DOHH2 (cell line): ENCODE results near the gene MYH6.

Experiments used
- H3F3A ChIP-seq: fragments of 200-600 bp; sonication (generic), shearing (Covaris generic); 2 replicates; pipeline ENCODE4 v1.6.0; 2016; ENCODE audit warnings: antibody characterized with exemption, mild to moderate bottlenecking; ENCODE audit not compliant: control insufficient read depth, insufficient read depth
- H3K27ac ChIP-seq: fragments of 200-600 bp; sonication (generic); 2 replicates; pipeline ENCODE4 v1.5.1; 2014; ENCODE audit warnings: low read depth, mild to moderate bottlenecking, low read length, moderate library complexity
- H3K27me3 ChIP-seq: fragments of 200-600 bp; sonication (generic); 2 replicates; pipeline ENCODE4 v1.6.1; 2014; ENCODE audit warnings: mild to moderate bottlenecking, low read length, mixed read lengths; ENCODE audit not compliant: control insufficient read depth
- H3K36me3 ChIP-seq: fragments of 200-600 bp; sonication (generic); 2 replicates; pipeline ENCODE4 v1.6.1; 2014; ENCODE audit warnings: mild to moderate bottlenecking, low read length, moderate library complexity, mixed read lengths; ENCODE audit not compliant: control insufficient read depth
- H3K4me1 ChIP-seq: fragments of 200-600 bp; sonication (generic); 2 replicates; pipeline ENCODE4 v1.6.1; 2014; ENCODE audit warnings: mild to moderate bottlenecking, low read length, mixed read lengths; ENCODE audit not compliant: control insufficient read depth
- H3K4me2 ChIP-seq: fragments of 200-600 bp; sonication (generic); 2 replicates; pipeline ENCODE4 v1.6.0; 2014; ENCODE audit warnings: mild to moderate bottlenecking, low read length, moderate library complexity
- H3K4me3 ChIP-seq: fragments of 200-600 bp; sonication (generic); 2 replicates; pipeline ENCODE4 v1.5.1; 2014; ENCODE audit warnings: mild to moderate bottlenecking, low read length, mixed read lengths
- H3K79me2 ChIP-seq: fragments of 200-600 bp; sonication (generic); 2 replicates; pipeline ENCODE4 v1.6.1; 2014; ENCODE audit warnings: mild to moderate bottlenecking, low read length, mixed read lengths; ENCODE audit not compliant: control insufficient read depth
- H3K9me2 ChIP-seq: fragments of 200-600 bp; sonication (generic); replicated peaks from 2 replicates; pipeline ENCODE4 v1.6.1; 2014; ENCODE audit warnings: mild to moderate bottlenecking, low read length, mixed read lengths; ENCODE audit not compliant: control insufficient read depth
- H3K9me3 ChIP-seq: fragments of 200-600 bp; sonication (generic); 2 replicates; pipeline ENCODE4 v1.6.1; 2014; ENCODE audit warnings: antibody characterized with exemption, low read length, mixed read lengths; ENCODE audit not compliant: control insufficient read depth, insufficient read depth
- H4K20me1 ChIP-seq: fragments of 200-600 bp; sonication (generic); 2 replicates; pipeline ENCODE4 v1.6.0; 2014; ENCODE audit warnings: low read depth, mild to moderate bottlenecking, antibody characterized with exemption, low read length, moderate library complexity; ENCODE audit not compliant: control insufficient read depth, insufficient read depth
- EZH2phosphoT487 ChIP-seq: fragments of 200-600 bp; sonication (generic); IDR thresholded peaks from 2 replicates; pipeline ENCODE4 v1.6.1; 2017; ENCODE audit warnings: borderline replicate concordance, mild to moderate bottlenecking, antibody characterized with exemption, low read length, moderate library complexity, mixed read lengths
- TF ChIP-seq, protein P1 (sequence below): fragments of 200-600 bp; sonication (generic); IDR thresholded peaks from one replicate; pipeline ENCODE4 v1.5.1; 2014; ENCODE audit warnings: antibody characterized with exemption, mild to moderate bottlenecking, low read depth, low read length; ENCODE audit not compliant: poor library complexity, severe bottlenecking

Gene MYH6

DNA sequence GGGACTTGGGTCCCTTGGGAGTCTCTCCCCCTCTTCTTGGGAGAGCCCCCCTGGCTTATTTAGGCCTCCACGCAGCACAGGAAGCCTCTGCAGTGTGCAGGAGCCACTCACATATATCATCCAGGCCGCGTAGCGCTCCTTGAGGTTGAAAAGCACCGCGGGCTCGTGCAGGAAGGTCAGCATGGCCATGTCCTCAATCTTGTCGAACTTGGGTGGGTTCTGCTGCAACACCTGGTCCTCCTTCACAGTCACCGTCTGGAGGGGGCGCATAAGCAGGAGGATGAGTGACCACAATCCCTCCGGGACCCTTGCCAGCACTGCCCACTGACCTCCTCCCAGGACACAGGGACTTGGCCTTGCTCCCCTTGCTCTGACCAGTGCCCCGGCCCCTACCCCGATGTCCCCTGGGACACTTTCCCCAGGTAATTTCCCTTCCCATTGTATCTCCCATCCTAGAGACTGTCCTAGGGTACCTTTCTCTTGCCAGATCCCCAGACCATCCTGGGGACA lies 2.5 kb downstream of the MYH6 start:
- H3K79me2 ChIP-seq, result no peaks in the 10 kb centered on the region
- no peaks in the 10 kb centered on the region for H3K27me3 ChIP-seq
- no peaks in the 10 kb centered on the region for H3K4me1 ChIP-seq
- TF ChIP-seq, protein P1, sequence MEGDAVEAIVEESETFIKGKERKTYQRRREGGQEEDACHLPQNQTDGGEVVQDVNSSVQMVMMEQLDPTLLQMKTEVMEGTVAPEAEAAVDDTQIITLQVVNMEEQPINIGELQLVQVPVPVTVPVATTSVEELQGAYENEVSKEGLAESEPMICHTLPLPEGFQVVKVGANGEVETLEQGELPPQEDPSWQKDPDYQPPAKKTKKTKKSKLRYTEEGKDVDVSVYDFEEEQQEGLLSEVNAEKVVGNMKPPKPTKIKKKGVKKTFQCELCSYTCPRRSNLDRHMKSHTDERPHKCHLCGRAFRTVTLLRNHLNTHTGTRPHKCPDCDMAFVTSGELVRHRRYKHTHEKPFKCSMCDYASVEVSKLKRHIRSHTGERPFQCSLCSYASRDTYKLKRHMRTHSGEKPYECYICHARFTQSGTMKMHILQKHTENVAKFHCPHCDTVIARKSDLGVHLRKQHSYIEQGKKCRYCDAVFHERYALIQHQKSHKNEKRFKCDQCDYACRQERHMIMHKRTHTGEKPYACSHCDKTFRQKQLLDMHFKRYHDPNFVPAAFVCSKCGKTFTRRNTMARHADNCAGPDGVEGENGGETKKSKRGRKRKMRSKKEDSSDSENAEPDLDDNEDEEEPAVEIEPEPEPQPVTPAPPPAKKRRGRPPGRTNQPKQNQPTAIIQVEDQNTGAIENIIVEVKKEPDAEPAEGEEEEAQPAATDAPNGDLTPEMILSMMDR, result no peak
- TF ChIP-seq EZH2phosphoT487, result no peak
- no peaks in the 10 kb centered on the region for H4K20me1 ChIP-seq
- H3K9me3 ChIP-seq, result no peaks in the 10 kb centered on the region
- H3F3A ChIP-seq, result no peaks in the 10 kb centered on the region
- H3K27ac ChIP-seq, result no peak overlapping the region
- no peaks in the 10 kb centered on the region for H3K9me2 ChIP-seq
- no peak overlapping the region for H3K4me2 ChIP-seq
- H3K36me3 ChIP-seq, result no peaks in the 10 kb centered on the region
- H3K4me3 ChIP-seq, result no peak overlapping the region

DNA sequence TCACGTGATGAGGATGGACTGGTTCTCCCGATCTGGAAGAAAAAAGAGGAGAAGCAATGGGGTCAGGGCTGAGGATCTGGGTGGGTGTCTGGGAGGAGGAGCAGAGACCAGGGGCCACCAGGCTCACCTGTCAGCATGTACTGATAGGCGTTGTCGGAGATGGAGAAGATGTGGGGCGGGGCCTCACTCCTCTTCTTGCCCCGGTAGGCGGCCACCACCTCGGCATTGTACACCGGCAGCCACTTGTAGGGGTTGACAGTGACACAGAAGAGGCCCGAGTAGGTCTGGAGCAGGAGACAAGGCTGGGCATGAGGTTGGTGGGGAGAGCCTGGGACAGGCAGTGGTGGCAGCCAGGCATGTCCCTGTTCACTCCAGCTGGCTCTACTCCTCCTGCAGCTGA lies 3.0 kb downstream of the MYH6 start:
- Histone ChIP-seq H3K79me2 (no peaks in the 10 kb centered on the region), H3K27me3 (no peaks in the 10 kb centered on the region), H3K9me3 (no peaks in the 10 kb centered on the region), H3F3A (no peaks in the 10 kb centered on the region), H3K27ac (no peak overlapping the region), H3K4me2 (no peak overlapping the region), H4K20me1 (no peaks in the 10 kb centered on the region), H3K4me1 (no peaks in the 10 kb centered on the region), H3K36me3 (no peaks in the 10 kb centered on the region), H3K9me2 (no peaks in the 10 kb centered on the region), H3K4me3 (no peak overlapping the region)
- TF ChIP-seq EZH2phosphoT487, result no peak
- TF ChIP-seq, protein P1, result no peak

DNA sequence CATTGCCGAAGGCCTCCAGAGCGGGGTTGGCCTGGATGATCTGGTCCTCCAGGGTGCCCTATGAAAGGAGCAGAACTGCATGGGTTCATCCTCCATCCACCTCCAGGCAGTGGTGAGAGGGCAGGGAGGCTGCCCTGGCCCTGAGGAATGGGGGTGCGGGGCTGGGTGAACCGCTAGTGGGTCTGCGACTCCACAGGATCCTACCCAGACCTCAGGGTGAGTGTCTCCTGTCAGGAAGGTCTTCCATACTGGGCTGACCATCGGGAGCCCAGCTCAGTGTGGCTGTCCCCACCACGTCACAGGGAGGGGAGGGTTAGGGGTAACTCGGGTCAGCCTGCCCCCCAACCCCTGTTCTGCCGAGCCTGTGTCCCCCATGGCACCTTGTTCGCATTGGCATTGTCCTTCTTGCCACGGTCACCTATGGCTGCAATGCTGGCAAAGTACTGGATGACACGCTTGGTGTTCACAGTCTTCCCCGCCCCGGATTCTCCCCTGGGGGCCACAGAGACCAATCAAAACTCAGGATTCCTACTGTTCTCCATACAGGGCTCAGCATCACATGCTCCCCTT lies 3.7 kb downstream of the MYH6 start:
- Histone ChIP-seq H3K79me2 (no peaks in the 10 kb centered on the region), H3K9me2 (no peaks in the 10 kb centered on the region), H3K9me3 (no peaks in the 10 kb centered on the region), H3K4me1 (no peaks in the 10 kb centered on the region), H3F3A (no peaks in the 10 kb centered on the region), H3K4me3 (no peak overlapping the region), H3K4me2 (no peak overlapping the region), H3K27me3 (no peaks in the 10 kb centered on the region), H4K20me1 (no peaks in the 10 kb centered on the region), H3K27ac (no peak overlapping the region), H3K36me3 (no peaks in the 10 kb centered on the region)
- TF ChIP-seq, protein P1, result no peak
- TF ChIP-seq EZH2phosphoT487, result no peak
